Fibroblast of villous mesenchyme (primary cell): ENCODE results near the gene SRGAP2B. TPM values are rescaled to one million over a fixed set of nuclear protein-coding genes. Genes with fewer than 3 reads are reported as not detected.
A peak's percentile ranks its signal among the peaks of the same experiment; 100 is the strongest.
"Not testable (repeated sequence)": the region's sequence is repeated elsewhere in the genome, so short reads cannot be mapped to it uniquely, and the experiment has no call there.

Source experiments
- DNase-seq: peaks from one replicate; pipeline ENCODE4 v3.0.0-alpha.2; 2010; ENCODE audit warnings: low read depth
- H3K4me3 ChIP-seq: 2 replicates; pipeline ENCODE4 v1.5.1; 2011; ENCODE audit warnings: low read depth, mild to moderate bottlenecking, low read length
- total RNA-seq: library from RNA; depleted of rRNA; stranded (reverse); fragments of >200 nt; gene quantifications from 2 replicates; pipeline ENCODE4 v1.2.3, GENCODE V29; 2012

The SRGAP2B gene
- total RNA-seq, 1 donor, result 44.9 TPM

GRCh38 chr1:145008388-145008787 lies 86.7 kb downstream of the SRGAP2B start:
- H3K4me3 ChIP-seq, DNase-seq: not testable (repeated sequence)

GRCh38 chr1:145005142-145005541 lies 90.0 kb downstream of the SRGAP2B start:
- H3K4me3 ChIP-seq, DNase-seq: not testable (repeated sequence)

GRCh38 chr1:145001381-145001780 lies 93.7 kb downstream of the SRGAP2B start:
- not testable (repeated sequence) for DNase-seq, H3K4me3 ChIP-seq

- DNase-seq, result not testable (repeated sequence)
These were observed 94.3 kb downstream of the SRGAP2B start for GRCh38 chr1:145000743-145001326.

GRCh38 chr1:145000074-145000742 lies 94.9 kb downstream of the SRGAP2B start:
- DNase-seq, H3K4me3 ChIP-seq: not testable (repeated sequence)

More at GRCh38 chr1:145000743-145001326, 94.3 kb downstream of the SRGAP2B start:
- H3K4me3 ChIP-seq, result not testable (repeated sequence)

GRCh38 chr1:144998981-144999273 lies 96.2 kb downstream of the SRGAP2B start:
- H3K4me3 ChIP-seq, DNase-seq: not testable (repeated sequence)

GRCh38 chr1:144998134-144998980 lies 96.8 kb downstream of the SRGAP2B start:
- not testable (repeated sequence) for H3K4me3 ChIP-seq, DNase-seq

GRCh38 chr1:144995833-144996410 lies 99.2 kb downstream of the SRGAP2B start:
- DNase-seq, result peak; percentile 36
- H3K4me3 ChIP-seq, result not testable (repeated sequence)

- DNase-seq, result peak; percentile 64
- H3K4me3 ChIP-seq, result not testable (repeated sequence)
These were observed 102.2 kb downstream of the SRGAP2B start for GRCh38 chr1:144992915-144993314.

- H3K4me3 ChIP-seq, DNase-seq: not testable (repeated sequence)
These were observed 104.5 kb downstream of the SRGAP2B start for GRCh38 chr1:144990611-144991010.

- not testable (repeated sequence) for DNase-seq, H3K4me3 ChIP-seq
These were observed 108.0 kb downstream of the SRGAP2B start for GRCh38 chr1:144987131-144987530.

GRCh38 chr1:144986171-144986860 lies 108.8 kb downstream of the SRGAP2B start:
- not testable (repeated sequence) for H3K4me3 ChIP-seq, DNase-seq

GRCh38 chr1:144985550-144986170 lies 109.5 kb downstream of the SRGAP2B start:
- not testable (repeated sequence) for DNase-seq, H3K4me3 ChIP-seq

- H3K4me3 ChIP-seq, DNase-seq: not testable (repeated sequence)
These were observed 112.2 kb downstream of the SRGAP2B start for GRCh38 chr1:144982802-144983525.

GRCh38 chr1:144981157-144981556 lies 114.0 kb downstream of the SRGAP2B start:
- not testable (repeated sequence) for DNase-seq, H3K4me3 ChIP-seq

GRCh38 chr1:144979960-144980595 lies 115.0 kb downstream of the SRGAP2B start:
- DNase-seq, H3K4me3 ChIP-seq: not testable (repeated sequence)

- H3K4me3 ChIP-seq, DNase-seq: not testable (repeated sequence)
These were observed 117.3 kb downstream of the SRGAP2B start for GRCh38 chr1:144977856-144978255.
